Neural progenitor cell (in vitro differentiated cells): ENCODE data around the gene CAPN12. TPM values are rescaled to one million over a fixed set of nuclear protein-coding genes. Genes with fewer than 3 reads are reported as not detected.

Source experiments
- DNase-seq: peaks from one replicate; pipeline ENCODE4 v3.0.0-alpha.2; 2016; ENCODE audit warnings: low spot score
- H2AFZ ChIP-seq: fragments of 200-600 bp; sonication (generic); replicated peaks from 2 replicates; pipeline ENCODE4 v1.6.1; 2016; ENCODE audit warnings: antibody characterized with exemption
- H3F3A ChIP-seq: fragments of 200-600 bp; sonication (generic); 2 replicates; pipeline ENCODE4 v1.6.1; 2016; ENCODE audit warnings: antibody characterized with exemption, low read depth
- H3K27ac ChIP-seq: fragments of 200-600 bp; sonication (generic); 2 replicates; pipeline ENCODE4 v1.5.1; 2016; ENCODE audit warnings: mild to moderate bottlenecking
- H3K27me3 ChIP-seq: fragments of 200-600 bp; sonication (generic); 2 replicates; pipeline ENCODE4 v1.6.1; 2016; ENCODE audit warnings: mild to moderate bottlenecking, moderate library complexity
- H3K36me3 ChIP-seq: fragments of 200-600 bp; sonication (generic); 2 replicates; pipeline ENCODE4 v1.5.1; 2016
- H3K4me1 ChIP-seq: fragments of 200-600 bp; sonication (generic); 2 replicates; pipeline ENCODE4 v1.6.1; 2016; ENCODE audit warnings: mixed run types
- H3K4me2 ChIP-seq: fragments of 200-600 bp; sonication (generic); 2 replicates; pipeline ENCODE4 v1.6.1; 2016
- H3K4me3 ChIP-seq: fragments of 200-600 bp; sonication (generic); 2 replicates; pipeline ENCODE4 v1.5.1; 2016
- H3K79me2 ChIP-seq: fragments of 200-600 bp; sonication (generic); 2 replicates; pipeline ENCODE4 v1.6.1; 2016; ENCODE audit warnings: low read depth
- H3K9ac ChIP-seq: fragments of 200-600 bp; sonication (generic); 2 replicates; pipeline ENCODE4 v1.6.1; 2016
- H3K9me3 ChIP-seq: fragments of 200-600 bp; sonication (generic); 2 replicates; pipeline ENCODE4 v1.5.1; 2016; ENCODE audit warnings: low read depth
- H4K20me1 ChIP-seq: fragments of 200-600 bp; sonication (generic); 2 replicates; pipeline ENCODE4 v1.6.1; 2016; ENCODE audit warnings: low read depth
- H3K27ac Mint-ChIP-seq: 3 replicates; pipeline ENCODE4 v1.8.0; 2021; ENCODE audit warnings: mixed read lengths
- H3K27me3 Mint-ChIP-seq: 2 replicates; pipeline ENCODE4 v1.8.0; 2022; ENCODE audit warnings: low read depth, mild to moderate bottlenecking, inconsistent platforms, moderate library complexity, mixed read lengths; ENCODE audit not compliant: insufficient read depth
- H3K36me3 Mint-ChIP-seq: 3 replicates; pipeline ENCODE4 v1.8.0; 2021; ENCODE audit warnings: mixed read lengths
- H3K4me1 Mint-ChIP-seq: 3 replicates; pipeline ENCODE4 v1.8.0; 2021; ENCODE audit warnings: mixed read lengths
- H3K4me3 Mint-ChIP-seq: 3 replicates; pipeline ENCODE4 v1.8.0; 2021; ENCODE audit warnings: mild to moderate bottlenecking, moderate library complexity, mixed read lengths
- H3K9me3 Mint-ChIP-seq: 3 replicates; pipeline ENCODE4 v1.8.0; 2020; ENCODE audit warnings: mixed read lengths
- EZH2 ChIP-seq: fragments of 200-600 bp; sonication (generic); IDR thresholded peaks from 2 replicates; pipeline ENCODE4 v1.6.1; 2017; ENCODE audit warnings: antibody characterized with exemption, mild to moderate bottlenecking, moderate library complexity
- EZH2phosphoT487 ChIP-seq: fragments of 200-600 bp; sonication (generic); IDR thresholded peaks from 2 replicates; pipeline ENCODE4 v1.6.1; 2017; ENCODE audit warnings: antibody characterized with exemption
- total RNA-seq: library from RNA; depleted of rRNA; stranded (reverse); fragments of >200 nt; gene quantifications from 2 replicates; pipeline ENCODE4 v1.2.3, GENCODE V29; 2015; ENCODE audit warnings: low replicate concordance
- TF ChIP-seq, protein P1 (sequence below): fragments of 200-600 bp; sonication (generic); IDR thresholded peaks from 2 replicates; pipeline ENCODE4 v1.5.1; 2017; ENCODE audit warnings: antibody characterized with exemption, mild to moderate bottlenecking

Gene CAPN12
- total RNA-seq, 1 donor from 2014 or later = 1.0 TPM

DNA sequence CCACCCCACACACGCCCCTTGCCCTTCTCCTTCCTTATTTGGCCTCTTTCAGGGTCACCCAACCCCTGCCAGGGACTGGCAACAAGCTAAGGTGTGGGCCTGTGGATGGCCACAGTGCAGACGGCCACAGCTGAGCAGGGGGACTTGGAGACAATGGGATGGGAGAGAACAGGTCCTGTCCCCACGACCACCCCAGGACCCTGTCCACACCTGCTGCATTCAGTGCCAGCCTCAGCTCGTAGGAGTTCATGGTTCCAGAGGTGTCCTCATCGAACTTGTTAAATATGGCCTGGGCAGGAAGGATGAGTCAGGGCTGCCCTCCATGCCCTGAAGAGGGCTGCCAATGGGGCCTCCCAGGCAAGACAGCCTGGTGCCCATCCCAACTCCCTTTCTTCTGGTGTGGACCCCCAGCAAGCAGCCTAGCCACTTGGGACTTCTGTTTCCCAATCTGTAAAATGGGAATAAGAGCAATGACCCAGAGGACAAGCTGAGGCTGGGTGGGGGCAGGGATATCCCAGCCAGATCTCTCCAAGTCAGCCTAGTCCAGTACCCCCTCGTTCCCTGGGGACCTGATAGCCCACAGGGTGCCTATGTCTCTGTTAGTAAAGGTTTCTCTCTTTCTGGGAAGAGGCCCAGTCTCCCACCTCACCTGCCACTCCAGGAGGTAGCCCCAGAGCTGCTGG, 10.6 kb downstream of the CAPN12 start:
- no peak overlapping the region for H3K9ac ChIP-seq
- no peaks in the 10 kb centered on the region for H3K79me2 ChIP-seq
- H3K36me3 ChIP-seq = no peaks in the 10 kb centered on the region
- Mint-ChIP-seq H3K9me3 (no peaks in the 10 kb centered on the region), H3K4me1 (peaks cover 12% of the 10 kb centered on the region), H3K27ac (no peak overlapping the region), H3K36me3 (peaks cover 8% of the 10 kb centered on the region), H3K4me3 (no peak overlapping the region), H3K27me3 (peaks cover 11% of the 10 kb centered on the region)
- peaks cover 26% of the 10 kb centered on the region for H3F3A ChIP-seq
- H3K4me2 ChIP-seq = no peak overlapping the region
- peaks cover 22% of the 10 kb centered on the region for H3K27me3 ChIP-seq
- DNase-seq = no peak
- no peak overlapping the region for H3K4me3 ChIP-seq
- H3K4me1 ChIP-seq = peaks cover 12% of the 10 kb centered on the region
- TF ChIP-seq EZH2phosphoT487 (no peak), EZH2 (no peak)
- TF ChIP-seq, protein P1, sequence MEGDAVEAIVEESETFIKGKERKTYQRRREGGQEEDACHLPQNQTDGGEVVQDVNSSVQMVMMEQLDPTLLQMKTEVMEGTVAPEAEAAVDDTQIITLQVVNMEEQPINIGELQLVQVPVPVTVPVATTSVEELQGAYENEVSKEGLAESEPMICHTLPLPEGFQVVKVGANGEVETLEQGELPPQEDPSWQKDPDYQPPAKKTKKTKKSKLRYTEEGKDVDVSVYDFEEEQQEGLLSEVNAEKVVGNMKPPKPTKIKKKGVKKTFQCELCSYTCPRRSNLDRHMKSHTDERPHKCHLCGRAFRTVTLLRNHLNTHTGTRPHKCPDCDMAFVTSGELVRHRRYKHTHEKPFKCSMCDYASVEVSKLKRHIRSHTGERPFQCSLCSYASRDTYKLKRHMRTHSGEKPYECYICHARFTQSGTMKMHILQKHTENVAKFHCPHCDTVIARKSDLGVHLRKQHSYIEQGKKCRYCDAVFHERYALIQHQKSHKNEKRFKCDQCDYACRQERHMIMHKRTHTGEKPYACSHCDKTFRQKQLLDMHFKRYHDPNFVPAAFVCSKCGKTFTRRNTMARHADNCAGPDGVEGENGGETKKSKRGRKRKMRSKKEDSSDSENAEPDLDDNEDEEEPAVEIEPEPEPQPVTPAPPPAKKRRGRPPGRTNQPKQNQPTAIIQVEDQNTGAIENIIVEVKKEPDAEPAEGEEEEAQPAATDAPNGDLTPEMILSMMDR = no peak
- no peak overlapping the region for H2AFZ ChIP-seq
- H4K20me1 ChIP-seq = peaks cover 15% of the 10 kb centered on the region
- H3K9me3 ChIP-seq = no peaks in the 10 kb centered on the region
- H3K27ac ChIP-seq = no peak overlapping the region

DNA sequence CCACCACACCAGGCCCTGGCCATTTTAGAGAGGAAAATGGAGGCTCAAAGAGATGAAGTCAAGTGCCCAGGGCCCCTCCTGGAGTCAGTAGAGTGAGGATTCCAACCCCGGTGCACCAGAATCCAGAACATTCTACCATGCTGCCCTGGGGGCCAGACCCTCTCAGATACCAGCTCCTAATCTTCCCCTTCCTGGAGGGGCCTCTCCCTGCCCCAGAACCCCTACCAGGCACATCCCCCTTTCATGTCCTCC, 11.1 kb downstream of the CAPN12 start:
- no peak for DNase-seq
- H4K20me1 ChIP-seq = peaks cover 15% of the 10 kb centered on the region
- peaks cover 12% of the 10 kb centered on the region for H3K4me1 Mint-ChIP-seq
- peaks cover 11% of the 10 kb centered on the region for H3K27me3 Mint-ChIP-seq
- peaks cover 26% of the 10 kb centered on the region for H3F3A ChIP-seq
- H3K27ac Mint-ChIP-seq = no peak overlapping the region
- no peak overlapping the region for H3K4me2 ChIP-seq
- H3K4me1 ChIP-seq = peaks cover 12% of the 10 kb centered on the region
- peaks cover 22% of the 10 kb centered on the region for H3K27me3 ChIP-seq
- H3K9ac ChIP-seq = no peak overlapping the region
- no peak overlapping the region for H3K27ac ChIP-seq
- peaks cover 8% of the 10 kb centered on the region for H3K36me3 Mint-ChIP-seq
- H3K4me3 ChIP-seq = no peak overlapping the region
- no peaks in the 10 kb centered on the region for H3K9me3 Mint-ChIP-seq
- H3K9me3 ChIP-seq = no peaks in the 10 kb centered on the region
- H2AFZ ChIP-seq = no peak overlapping the region
- no peaks in the 10 kb centered on the region for H3K79me2 ChIP-seq
- H3K36me3 ChIP-seq = no peaks in the 10 kb centered on the region
- H3K4me3 Mint-ChIP-seq = no peak overlapping the region
- TF ChIP-seq EZH2phosphoT487 = no peak

DNA sequence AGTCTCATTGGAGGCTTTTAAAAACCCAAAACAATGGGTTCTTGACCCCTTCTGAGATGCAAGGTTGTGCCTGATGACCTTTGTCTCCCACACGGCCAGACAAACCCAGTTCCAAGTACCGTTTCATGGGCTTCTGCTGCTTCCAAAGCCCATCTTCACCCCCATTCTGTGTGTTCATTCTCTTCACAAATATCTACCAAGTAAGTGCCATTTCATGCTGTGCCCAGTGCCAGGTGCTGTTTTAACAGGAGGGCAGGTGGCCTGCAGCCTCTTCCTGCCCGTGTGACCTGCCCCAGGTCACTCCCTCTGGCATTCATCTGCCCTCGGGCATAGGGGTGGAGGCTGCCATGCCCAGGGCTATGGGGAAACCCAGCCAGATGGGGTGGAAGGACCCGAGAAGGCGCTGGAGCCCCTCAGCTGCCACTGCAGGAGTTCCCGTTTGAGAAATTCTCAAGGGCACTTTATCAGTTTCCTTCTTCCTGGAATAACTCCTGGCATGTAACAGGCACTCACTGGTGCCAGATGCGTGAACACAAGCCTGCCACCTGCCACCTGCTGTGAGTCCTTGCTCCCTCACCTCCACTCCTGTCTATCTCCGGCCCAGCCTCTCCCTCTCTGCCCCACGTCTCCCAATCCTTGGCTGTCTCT, 12.5 kb downstream of the CAPN12 start:
- Mint-ChIP-seq H3K4me1 (peaks cover 7% of the 10 kb centered on the region), H3K4me3 (peak overlapping the region; percentile 63), H3K27me3 (peaks cover 4% of the 10 kb centered on the region), H3K27ac (no peak overlapping the region), H3K36me3 (peaks cover 6% of the 10 kb centered on the region), H3K9me3 (no peaks in the 10 kb centered on the region)
- H3K79me2 ChIP-seq = no peaks in the 10 kb centered on the region
- H3K36me3 ChIP-seq = no peaks in the 10 kb centered on the region
- H3F3A ChIP-seq = peaks cover 26% of the 10 kb centered on the region
- H3K4me3 ChIP-seq = no peak overlapping the region
- no peaks in the 10 kb centered on the region for H3K9me3 ChIP-seq
- TF ChIP-seq, protein P1 = no peak
- no peak for TF ChIP-seq EZH2
- TF ChIP-seq EZH2phosphoT487 = no peak
- H3K4me2 ChIP-seq = no peak overlapping the region
- peaks cover 7% of the 10 kb centered on the region for H3K4me1 ChIP-seq
- no peak overlapping the region for H3K27ac ChIP-seq
- H4K20me1 ChIP-seq = peaks cover 15% of the 10 kb centered on the region
- no peak for DNase-seq
- H3K9ac ChIP-seq = no peak overlapping the region
- H3K27me3 ChIP-seq = peaks cover 9% of the 10 kb centered on the region
- H2AFZ ChIP-seq = no peak overlapping the region
